Kidney epithelial cell (primary cell): ENCODE data around the gene APAF1. TPM values are rescaled to one million over a fixed set of nuclear protein-coding genes. Genes with fewer than 3 reads are reported as not detected.

Experiments used
- DNase-seq: peaks from one replicate; pipeline ENCODE4 v3.0.0-alpha.2; 2010; ENCODE audit warnings: low read depth
- H3K27me3 ChIP-seq: 2 replicates; pipeline ENCODE4 v1.6.0; 2011; ENCODE audit warnings: low read length; ENCODE audit not compliant: control insufficient read depth, insufficient read depth
- H3K36me3 ChIP-seq: 2 replicates; pipeline ENCODE4 v1.5.1; 2011; ENCODE audit warnings: low read length; ENCODE audit not compliant: control insufficient read depth, insufficient read depth
- H3K4me3 ChIP-seq: 2 replicates; pipeline ENCODE4 v1.5.1; 2011; ENCODE audit warnings: low read depth, mild to moderate bottlenecking, control low read depth, low read length
- CTCF ChIP-seq: IDR thresholded peaks from 2 replicates; pipeline ENCODE4 v1.5.1; 2011; ENCODE audit warnings: mild to moderate bottlenecking, moderate library complexity, low read length, control low read depth, inconsistent platforms; ENCODE audit not compliant: insufficient read depth, poor library complexity, severe bottlenecking
- total RNA-seq: library from RNA; depleted of rRNA; stranded (reverse); fragments of >200 nt; gene quantifications from 2 replicates; pipeline ENCODE4 v1.2.3, GENCODE V29; 2015

Gene APAF1
- total RNA-seq, 1 donor from 2014 or later = 15.7 TPM

- H3K27me3 ChIP-seq = no peaks in the 10 kb centered on the region
- H3K36me3 ChIP-seq = peaks cover 1% of the 10 kb centered on the region
- no peak overlapping the region for H3K4me3 ChIP-seq
- no peak for TF ChIP-seq CTCF
- no peak for DNase-seq
Measured at GRCh38 chr12:98724384-98725155, 79.5 kb downstream of the APAF1 start.

- Histone ChIP-seq H3K4me3 (no peak overlapping the region), H3K36me3 (peaks cover 1% of the 10 kb centered on the region), H3K27me3 (no peaks in the 10 kb centered on the region)
- peak; percentile 25 for DNase-seq
- TF ChIP-seq CTCF = peak; percentile 63
Measured at GRCh38 chr12:98725476-98726247, 80.6 kb downstream of the APAF1 start.

GRCh38 chr12:98727196-98727595 is 82.1 kb downstream of the APAF1 start:
- TF ChIP-seq CTCF = no peak
- no peak overlapping the region for H3K4me3 ChIP-seq
- H3K36me3 ChIP-seq = peaks cover 1% of the 10 kb centered on the region
- no peak for DNase-seq
- H3K27me3 ChIP-seq = no peaks in the 10 kb centered on the region

GRCh38 chr12:98730412-98730811 is 85.3 kb downstream of the APAF1 start:
- TF ChIP-seq CTCF = no peak
- peaks cover 1% of the 10 kb centered on the region for H3K36me3 ChIP-seq

GRCh38 chr12:98733667-98734350 is 88.7 kb downstream of the APAF1 start:
- no peak for DNase-seq
- H3K27me3 ChIP-seq = no peaks in the 10 kb centered on the region
- no peak for TF ChIP-seq CTCF
- peaks cover 1% of the 10 kb centered on the region for H3K36me3 ChIP-seq
- H3K4me3 ChIP-seq = no peak overlapping the region

More at GRCh38 chr12:98730412-98730811, 85.3 kb downstream of the APAF1 start:
- Histone ChIP-seq H3K4me3 (no peak overlapping the region), H3K27me3 (no peaks in the 10 kb centered on the region)
- no peak for DNase-seq
